Left ventricle myocardium superior (tissue), 1 donor: ENCODE results near the gene S100A10. TPM values are rescaled to one million over a fixed set of nuclear protein-coding genes. Genes with fewer than 3 reads are reported as not detected.
A peak's percentile ranks its signal among the peaks of the same experiment; 100 is the strongest.

Experiments used
- ATAC-seq: fragments of 200-7000 bp; cut with Tn5 transposase; one replicate; pipeline ENCODE4 v1.9.1; 2020; ENCODE audit warnings: mild to moderate bottlenecking, moderate library complexity
- DNase-seq: peaks from one replicate; pipeline ENCODE4 v3.0.0-alpha.2; 2020
- intact Hi-C: fragments of 100-400 bp; cut with micrococcal nuclease; formaldehyde crosslinking; loops from one replicate; pipeline ENCODE4 v1.11.0; 2022
- total RNA-seq: library from RNA; stranded (reverse); fragmentation: NEBNext Ultra II Directional; extraction: Animal tissue kit (Norgen Biotek cat#: 25700); gene quantifications from one replicate; pipeline ENCODE4 v1.2.1, GENCODE V29; 2021
- donor health status: DM: no; HTN: yes; CAD: no; lungs with severe emphysema.

S100A10 gene
- total RNA-seq, 1 donor from 2014 or later, result 201 TPM

DNA sequence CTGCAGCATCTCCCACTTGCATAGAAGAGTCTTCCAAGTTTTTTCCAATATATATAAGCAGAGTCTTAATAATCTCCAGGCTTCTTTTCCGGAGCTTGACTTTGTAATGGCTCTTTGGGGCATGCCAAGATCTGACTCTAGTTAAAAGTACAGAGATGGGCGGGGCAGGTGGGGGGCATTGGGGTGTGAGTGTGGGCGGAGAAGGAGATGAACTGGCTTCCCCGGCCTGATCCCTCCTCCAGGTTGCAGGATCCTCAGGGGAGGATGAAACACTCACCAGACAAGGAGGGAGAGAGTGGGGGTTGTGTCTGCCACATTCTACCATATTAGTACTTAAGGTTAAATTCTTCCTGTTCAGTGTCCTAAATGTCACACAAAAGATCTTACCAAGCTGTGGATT, 23.0 kb downstream of the S100A10 start:
- intact Hi-C loops, result no loop called here
- ATAC-seq, result no peak

DNA sequence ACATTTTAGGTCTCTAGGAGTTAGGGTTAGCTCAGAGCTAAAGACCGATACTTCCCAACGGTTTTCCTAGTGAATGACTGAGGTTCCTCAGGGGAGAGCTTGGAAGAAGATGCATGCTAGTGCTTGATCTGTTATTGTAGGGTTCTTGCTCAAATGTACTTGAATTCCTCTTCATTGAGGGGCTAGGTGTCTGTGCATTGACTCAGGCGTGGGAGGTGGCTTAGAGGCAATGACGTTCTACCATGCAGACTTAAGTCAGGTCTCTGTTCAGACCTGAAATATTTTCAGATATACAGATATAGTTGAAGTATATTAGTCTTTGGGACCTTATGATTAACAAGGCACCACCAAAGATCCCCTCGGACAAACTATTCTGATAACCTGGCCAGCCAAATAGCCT, 23.5 kb downstream of the S100A10 start:
- ATAC-seq, result no peak
- intact Hi-C loops, result no loop called here

More for the DNA sequence above, 23.0 kb downstream of the S100A10 start:
- DNase-seq, result no peak

DNA sequence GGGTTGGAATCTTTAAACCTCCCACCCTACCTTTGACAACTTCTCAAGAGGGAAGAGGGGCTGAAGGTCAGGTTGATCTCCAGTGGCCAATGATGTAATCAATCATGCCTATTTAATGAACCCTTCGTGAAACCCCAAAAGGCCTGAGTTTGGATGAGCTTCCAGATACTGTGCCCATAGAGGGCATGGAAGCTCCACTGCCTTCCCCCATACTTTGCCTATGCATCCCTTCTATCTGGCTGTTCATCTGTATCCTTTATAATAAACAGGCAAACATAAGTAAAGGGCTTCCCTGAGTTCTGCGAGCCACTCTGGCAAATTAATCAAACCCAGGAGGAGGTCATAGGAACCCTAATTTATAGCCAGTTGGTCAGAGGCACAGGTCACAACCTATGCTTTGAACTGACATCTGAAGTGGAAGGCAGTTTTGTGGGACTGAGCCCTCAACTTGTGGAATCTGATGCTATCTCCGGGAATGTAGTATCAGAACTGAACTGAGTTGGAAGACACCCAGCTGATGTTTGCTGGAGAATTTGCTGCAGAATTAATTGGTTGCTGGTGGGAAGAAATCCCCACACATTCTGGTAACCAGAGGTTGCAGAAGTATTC, 24.8 kb downstream of the S100A10 start:
- ATAC-seq (no peak), DNase-seq (no peak)
- intact Hi-C loops, result no loop called here

More for the DNA sequence above, 23.5 kb downstream of the S100A10 start:
- no peak for DNase-seq

DNA sequence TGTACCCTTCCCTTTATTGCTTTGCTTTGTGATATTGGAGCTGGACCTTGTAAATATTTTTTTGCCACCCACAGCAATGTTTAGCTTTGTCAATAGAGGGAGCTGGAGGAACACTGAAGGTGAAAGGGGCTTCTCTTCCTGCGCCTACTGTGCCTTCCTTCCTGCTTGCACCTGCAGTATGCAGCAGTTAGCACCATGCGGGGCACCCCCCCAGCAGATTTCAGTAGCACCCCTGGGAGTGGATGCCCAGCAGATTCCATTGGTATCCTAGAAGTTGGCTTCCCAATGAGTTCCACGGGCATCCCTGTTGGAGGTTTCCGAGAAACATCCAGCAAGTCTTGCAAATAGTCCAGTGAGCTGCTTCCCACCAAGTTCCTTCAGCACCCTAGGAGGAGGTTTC, 25.6 kb downstream of the S100A10 start:
- no peak for DNase-seq
- ATAC-seq, result peak; percentile 81
- intact Hi-C loops, result no loop called here

DNA sequence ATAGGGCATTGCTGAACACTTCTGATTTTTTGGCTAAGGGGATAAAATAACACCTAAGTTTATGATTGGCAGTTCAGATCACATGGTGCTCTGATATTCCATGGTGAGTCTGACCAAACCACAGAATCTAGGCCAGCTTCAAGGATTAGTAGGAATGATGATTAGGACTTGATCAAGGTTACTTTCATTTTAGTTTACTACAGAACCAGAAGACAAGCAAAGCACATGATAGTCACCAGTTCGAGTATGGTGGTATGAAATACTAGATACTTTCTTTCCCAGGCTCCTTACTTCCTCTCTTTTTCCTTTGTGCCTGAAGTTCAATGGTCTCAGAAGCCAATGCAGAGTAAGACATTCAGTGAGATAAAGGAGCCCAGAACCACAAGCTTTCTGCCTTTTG, 26.6 kb downstream of the S100A10 start:
- intact Hi-C loops, result no loop called here
- DNase-seq (no peak), ATAC-seq (no peak)

DNA sequence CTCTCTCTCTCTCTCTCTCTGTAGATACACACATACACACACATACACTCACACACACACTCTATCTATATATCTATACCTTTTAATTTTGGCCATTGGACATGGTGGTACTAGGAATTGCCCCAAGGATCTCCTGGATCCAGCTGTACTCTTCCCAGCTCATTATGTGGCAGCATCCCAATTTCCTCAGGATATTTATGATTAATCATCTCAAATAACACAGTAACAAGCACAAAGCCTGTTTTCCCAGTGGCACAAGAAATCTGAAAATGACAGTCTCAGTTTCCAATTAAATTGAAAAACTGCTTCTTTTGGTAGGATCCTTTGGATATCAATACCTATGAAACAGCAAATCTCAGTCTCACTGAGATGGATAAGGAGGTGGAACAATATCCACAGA, 27.6 kb downstream of the S100A10 start:
- intact Hi-C loops, result no loop called here

DNA sequence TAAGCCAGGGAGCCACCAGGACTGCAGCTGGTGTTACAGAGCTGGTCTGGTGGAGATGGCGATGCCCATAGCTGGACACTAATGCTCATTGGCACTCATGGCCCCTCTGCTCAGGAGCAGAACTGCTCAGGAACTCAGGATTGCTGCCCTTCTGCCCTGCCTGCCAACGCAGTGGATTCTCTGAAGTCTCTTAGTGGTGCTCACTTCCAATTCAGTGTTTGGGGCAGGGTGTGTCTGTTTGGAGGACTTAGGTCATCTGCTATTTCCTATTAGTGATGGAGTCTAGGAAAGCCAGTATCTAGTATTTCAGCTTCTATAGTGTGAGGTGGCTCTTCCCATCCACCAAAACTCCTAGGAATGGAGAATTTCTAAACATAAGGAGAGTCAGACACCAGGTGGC, 29.1 kb downstream of the S100A10 start:
- DNase-seq (no peak), ATAC-seq (no peak)
- intact Hi-C loops, result no loop called here

More for the DNA sequence above, 27.6 kb downstream of the S100A10 start:
- DNase-seq (no peak), ATAC-seq (no peak)

DNA sequence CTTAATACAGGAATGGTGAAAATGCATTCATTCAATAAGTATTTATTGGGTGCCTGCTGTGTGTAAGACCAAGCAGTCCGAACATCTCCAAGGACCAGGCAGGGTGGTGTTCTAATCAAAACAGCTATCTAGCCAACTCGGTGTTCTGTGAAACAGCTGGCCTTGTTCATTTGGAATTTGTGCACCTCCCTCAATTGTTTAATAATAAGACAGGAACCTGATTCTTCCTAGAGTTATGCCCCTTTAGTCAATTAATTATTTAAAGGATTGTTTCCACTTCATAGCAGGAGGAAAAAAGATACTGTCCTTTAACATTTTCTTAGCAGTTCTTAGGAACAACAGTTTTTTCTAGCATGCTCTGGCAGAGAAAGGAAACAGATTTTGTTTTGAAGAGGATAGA, 30.4 kb downstream of the S100A10 start:
- intact Hi-C loops, result no loop called here
- ATAC-seq (peak; percentile 49), DNase-seq (no peak)

DNA sequence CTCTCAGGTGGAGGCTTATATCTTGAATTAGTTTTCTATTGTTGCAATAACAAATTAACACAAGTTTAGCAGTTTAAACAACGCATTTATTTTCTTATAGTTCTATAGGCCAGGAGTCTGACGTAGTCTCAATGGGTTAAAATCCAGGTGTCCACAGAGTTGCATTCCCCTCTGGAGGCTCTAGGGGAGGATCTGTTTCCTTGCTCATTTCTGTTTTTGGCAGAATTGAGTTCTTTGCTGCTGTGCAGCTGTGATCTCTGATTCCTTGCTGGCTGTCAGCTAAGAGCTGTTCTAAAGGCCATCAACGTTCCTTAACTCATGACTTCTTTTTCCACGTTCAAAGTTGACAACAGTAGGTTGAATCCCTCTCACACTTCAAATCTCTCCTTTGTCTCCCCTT, 31.8 kb downstream of the S100A10 start:
- intact Hi-C loops, result no loop called here
- DNase-seq (no peak), ATAC-seq (peak; percentile 33)

DNA sequence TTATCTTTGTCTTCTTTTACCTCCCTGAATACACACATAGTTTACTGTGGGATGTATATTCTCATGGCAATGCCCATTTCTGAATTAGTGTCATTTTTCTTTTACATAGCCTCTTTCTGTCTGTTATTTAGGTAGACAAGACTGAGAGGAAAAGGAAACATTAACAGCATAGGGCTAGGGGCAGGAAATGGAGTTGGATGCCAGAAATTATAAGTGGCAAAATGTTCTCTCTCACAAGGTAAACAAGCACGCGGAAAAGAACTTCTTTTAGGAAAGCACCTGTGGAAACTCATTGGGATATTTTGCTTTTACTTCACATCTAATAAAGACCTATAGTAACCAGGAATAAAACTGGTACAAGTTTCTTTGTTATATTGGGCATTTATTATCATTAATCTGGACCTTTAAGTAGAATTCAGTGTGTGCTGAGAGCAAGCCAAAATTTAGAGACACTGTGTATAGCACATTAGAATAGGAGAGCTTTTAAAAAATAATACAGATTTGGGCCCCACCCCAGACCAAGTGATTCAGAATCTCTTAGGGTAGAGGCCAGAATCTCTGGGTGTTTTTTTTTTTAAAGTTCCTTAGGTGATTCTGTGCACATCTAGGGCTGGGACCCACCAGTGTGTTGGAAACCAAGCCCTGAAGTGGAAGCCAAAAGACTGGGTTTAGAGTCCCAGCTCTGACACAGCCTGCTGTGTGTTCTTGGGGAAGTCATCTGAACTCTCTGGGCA, 32.7 kb downstream of the S100A10 start:
- DNase-seq (no peak), ATAC-seq (no peak)
- intact Hi-C loops, result no loop called here

DNA sequence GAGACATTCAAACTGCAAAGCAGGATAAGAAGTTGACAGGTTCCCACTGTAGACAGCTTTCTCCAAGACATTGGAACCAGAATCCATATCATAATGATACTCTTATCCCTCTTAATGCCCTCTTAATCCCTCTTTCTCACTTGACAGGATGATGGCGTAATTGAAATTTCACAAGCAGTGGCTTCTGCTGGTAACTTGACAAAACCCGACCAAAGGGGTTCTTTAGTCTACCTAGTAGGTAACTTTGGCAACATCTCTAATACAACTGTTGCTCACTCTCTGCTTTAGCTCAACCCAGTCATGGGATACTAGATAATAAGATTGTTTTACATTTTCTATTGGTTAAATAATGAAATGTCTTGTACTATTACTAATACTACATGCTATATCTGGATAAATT, 34.7 kb downstream of the S100A10 start:
- no peak for DNase-seq
- intact Hi-C loops, result no loop called here

DNA sequence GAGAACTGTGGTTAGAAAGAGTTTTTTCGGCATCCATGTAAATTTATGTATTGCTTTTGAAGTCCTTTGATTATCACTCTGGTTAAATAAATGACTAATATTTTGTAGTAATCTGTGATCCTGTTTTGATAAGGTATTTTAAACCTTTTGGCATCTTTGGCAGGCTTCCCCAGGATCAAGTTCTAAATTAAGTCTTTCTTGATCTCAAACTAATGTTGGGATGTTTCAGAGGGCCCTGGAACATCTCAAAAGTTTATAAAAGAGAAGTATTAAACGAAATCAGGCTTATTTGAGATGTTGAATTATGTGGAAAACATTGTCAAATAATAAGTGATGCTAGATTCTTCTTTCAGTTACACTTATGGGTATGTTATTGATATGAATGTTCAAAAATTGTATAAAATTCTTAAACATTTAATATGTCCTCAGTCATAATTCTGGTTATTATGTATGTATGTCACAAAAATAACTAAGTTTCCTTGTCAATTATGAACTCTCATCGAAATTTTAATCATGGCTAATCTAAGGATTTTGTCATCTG, 36.6 kb downstream of the S100A10 start:
- intact Hi-C loops, result no loop called here
- DNase-seq (no peak), ATAC-seq (no peak)

More for the DNA sequence above, 34.7 kb downstream of the S100A10 start:
- no peak for ATAC-seq

DNA sequence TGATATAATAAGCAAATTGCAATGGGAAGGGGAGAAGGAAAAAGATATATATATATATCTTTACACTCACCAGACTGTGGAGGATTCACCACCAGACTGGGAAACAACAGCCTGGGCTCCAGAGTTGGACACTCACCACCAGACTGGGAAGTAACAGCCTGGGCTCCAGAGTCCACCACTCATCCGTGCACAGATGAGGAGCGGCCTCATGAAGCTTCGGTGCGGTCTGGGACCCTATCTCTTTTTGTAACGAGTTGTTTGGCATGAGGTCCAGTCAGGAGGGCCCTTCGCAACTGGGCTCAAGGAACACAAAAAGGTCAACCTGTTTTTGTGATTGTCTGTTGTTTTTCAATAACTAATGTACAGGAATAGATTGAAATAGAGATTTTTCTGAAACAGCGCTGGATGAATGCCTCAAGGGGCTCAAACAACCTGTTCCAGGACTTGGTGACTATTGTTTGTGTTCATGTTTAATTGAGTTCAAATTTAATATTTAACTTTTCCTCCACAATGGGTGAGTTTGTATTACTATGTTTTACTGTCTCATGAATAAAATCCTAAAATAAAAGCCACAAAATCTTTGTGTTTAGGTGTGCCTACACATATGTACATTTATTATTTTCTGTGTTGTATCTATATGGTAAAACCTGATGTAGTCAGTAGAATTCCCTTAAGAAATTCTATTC, 40.1 kb downstream of the S100A10 start:
- ATAC-seq, result no peak
- intact Hi-C loops, result no loop called here
- no peak for DNase-seq

DNA sequence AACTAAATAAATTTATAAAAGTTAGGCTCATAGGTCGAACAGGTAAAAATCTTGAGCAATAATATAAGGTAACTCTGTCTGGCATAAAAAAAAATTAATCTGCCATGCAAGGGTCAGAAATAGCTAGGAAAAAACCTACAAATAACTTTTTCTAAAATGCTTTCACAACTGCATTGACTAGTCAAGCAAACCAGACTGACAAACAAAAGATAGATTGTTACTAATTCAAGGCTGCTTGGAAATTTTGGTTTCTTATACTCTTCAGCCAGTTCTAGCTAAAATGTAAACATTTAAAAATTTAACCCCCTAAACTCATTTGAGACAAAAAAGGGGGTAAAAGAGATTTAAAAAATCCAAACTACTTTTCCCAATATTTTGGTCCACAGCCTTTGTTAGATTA, 40.8 kb downstream of the S100A10 start:
- ATAC-seq (no peak), DNase-seq (no peak)
- intact Hi-C loops, result no loop called here

DNA sequence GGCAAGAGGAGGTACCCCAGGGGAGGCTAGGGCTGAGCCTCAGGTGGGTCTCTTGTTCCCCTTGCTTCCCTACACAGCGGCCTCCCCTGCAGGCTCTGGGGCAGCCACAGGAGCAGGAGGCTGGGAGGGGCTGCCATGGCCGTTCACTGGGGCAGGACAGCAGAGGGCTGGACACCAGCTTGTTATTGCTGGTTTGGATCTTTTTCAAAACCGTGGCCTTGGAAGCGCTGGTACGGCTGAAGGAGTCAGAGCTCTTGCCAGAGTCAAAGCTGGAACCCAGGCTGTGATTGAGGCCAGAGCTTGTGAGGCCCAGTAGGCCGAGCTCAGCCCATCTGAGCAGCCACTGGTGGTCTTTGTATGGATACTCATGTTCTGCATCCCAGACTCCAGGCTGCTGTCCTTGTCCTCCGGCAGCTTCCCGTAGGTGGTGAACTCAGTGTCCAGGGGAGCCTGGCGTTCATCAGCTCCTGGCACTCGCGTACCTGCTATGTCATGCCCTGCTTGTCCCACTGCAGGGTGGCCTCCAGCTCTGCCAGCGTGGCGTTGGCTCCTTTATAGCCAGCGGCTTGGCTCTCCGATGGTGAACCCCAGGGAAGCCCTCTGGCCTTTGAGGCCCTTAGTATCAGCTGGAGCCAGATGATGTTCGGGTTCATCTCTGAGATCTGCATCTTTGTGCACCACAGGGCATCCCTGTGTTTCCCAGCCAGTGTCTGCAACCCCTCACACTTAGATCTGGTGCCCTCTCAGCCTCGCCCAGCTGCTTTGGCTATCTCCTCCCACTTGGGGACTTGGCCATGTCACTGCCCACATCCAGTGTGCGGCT, 44.1 kb downstream of the S100A10 start:
- intact Hi-C loops, result no loop called here
- DNase-seq, result no peak

DNA sequence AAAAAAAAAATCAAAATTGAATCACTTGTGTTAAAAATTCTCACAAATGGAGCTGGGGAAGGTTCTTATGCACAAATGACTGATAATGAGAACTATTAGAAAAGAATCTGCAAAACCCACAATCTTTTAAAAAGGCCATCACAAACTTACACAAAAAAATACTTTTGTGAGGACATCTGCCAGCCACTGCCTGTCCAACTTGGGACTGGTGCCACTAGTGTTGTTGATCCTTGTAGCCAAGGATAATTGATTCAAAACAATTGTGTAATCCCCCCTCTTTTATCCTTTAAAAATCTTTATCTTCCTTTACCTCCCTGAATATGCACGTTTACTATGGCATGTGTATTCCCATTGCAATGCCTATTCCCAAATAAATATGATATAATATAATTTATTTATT, 45.2 kb downstream of the S100A10 start:
- no peak for ATAC-seq

More for the DNA sequence above, 44.1 kb downstream of the S100A10 start:
- no peak for ATAC-seq

DNA sequence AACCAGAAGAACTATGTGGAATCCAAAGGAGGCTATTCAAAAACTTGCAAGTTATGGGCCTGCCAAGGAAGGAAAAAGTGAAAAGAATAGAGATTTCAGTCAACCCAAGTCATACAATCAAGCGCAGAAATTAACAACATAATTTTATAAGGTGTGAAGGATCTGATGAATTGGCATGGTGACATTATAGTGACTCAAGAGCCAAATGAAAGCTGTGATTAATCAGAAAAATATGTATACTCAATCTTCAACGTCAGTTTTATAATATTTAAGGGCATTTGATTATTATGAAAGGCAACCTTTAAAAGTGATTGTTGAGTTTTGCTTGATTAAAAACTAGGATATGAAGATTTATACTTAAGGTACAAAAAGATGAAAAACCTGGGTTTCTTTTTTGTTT, 46.5 kb downstream of the S100A10 start:
- ATAC-seq (no peak), DNase-seq (no peak)
- intact Hi-C loops, result no loop called here

More for the DNA sequence above, 45.2 kb downstream of the S100A10 start:
- no peak for DNase-seq
- intact Hi-C loops, result no loop called here

DNA sequence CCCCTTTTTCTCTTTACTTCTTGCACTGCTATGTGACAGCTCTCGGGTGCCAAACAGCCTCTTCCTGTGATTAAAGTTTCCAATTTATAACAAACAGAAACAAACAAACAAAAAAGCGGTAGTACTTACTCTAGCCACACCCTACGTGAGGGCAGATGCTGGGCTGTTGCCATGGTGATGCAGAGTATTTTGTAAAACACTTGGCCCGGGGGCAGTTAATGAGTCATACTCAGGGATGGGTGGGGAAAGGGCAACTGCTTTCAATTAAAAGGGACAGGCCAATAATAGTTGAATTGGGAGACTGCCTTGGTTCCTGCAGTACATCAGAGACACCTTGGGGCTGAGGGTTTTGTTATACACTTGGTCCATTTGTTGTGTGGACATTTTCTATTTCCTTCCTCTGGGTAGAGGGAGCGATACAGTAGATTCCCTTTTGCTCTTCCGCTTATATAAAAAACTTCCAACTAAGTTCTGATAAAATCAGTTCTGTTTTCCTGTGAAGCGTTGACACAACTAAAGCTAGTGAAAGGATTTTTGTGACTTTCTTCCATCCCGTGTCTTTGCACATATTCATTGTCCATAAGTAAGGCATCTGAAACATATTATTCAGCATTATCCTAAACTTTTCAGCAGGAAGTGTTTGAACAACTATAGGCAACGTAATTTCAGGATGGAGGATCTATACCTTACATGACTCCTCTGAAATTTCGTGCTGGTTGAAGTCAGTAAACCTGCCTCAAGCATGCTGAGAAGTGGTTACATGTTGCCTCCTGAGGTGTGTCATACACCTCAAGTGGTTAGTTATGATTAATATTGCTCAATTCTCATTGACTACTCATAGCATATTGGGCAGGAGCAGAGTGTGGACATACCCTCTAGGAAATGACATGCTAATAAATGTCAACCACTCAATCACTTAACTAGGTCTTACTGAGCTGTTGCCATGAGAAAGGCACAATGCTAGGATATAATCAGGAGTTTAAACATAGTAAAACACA, 47.6 kb downstream of the S100A10 start:
- DNase-seq, result peak; percentile 82
- ATAC-seq, result peak; percentile 76
- intact Hi-C loops, result no loop called here
